NCI-H748 (cell line): ENCODE measurements around the gene PUS7L.
"Not testable (repeated sequence)": the region's sequence is repeated elsewhere in the genome, so short reads cannot be mapped to it uniquely, and the experiment has no call there.

ENCODE experiments used
- DNase-seq: peaks from one replicate; lab custom pipeline; 2025; ENCODE audit not compliant: unreplicated experiment; lab: John Stamatoyannopoulos, UW

The PUS7L gene

DNA sequence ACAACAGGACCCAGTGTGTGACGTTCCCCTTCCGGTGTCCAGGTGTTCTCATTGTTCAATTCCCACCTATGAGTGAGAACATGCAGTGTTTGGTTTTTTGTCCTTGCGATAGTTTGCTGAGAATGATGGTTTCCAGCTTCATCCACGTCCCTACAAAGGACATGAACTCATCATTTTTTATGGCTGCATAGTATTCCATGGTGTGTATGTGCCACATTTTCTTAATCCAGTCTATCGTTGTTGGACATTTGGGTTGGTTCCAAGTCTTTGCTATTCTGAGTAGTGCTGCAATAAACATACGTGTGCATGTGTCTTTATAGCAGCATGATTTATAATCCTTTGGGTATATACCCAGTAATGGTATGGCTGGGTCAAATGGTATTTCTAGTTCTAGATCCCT lies 7.2 kb downstream of the PUS7L start:
- not testable (repeated sequence) for DNase-seq

DNA sequence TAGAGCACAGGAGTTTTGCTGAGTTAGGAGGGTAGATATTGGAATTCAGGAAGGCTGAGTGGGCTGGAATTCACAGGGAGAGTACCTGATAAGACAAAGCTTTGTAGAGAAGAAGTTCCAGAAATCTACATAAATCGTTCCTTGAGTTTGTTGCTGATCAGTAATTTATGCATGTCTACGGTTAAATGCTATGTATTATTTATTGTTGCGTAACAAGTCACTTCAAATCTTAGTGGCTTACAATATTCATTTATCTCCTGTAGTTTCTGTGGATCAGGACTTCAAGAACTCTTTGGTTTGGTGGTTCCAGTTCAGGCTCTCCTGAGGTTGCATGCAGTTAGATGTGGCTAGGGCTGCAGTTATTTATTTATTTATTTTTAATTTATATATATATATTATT lies 7.8 kb downstream of the PUS7L start:
- no peak for DNase-seq

DNA sequence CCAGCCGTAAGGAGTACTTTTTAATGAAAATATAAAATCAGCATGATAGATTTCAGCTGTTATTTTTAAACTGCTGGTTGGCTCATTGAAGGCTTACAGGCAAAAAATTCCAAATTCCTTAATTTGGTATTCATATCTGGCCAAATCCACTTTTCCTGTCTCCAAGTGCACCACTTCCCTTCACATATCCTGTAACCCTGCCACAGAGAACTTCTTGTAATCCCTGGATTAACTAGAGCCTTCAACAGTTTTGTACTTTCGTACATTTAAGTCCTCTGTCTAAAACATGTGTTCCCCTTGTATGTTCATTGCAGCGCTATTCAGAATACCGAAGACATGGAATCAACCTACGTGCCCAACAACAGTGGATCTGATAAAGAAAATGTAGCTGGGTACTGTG lies 9.6 kb downstream of the PUS7L start:
- no peak for DNase-seq

DNA sequence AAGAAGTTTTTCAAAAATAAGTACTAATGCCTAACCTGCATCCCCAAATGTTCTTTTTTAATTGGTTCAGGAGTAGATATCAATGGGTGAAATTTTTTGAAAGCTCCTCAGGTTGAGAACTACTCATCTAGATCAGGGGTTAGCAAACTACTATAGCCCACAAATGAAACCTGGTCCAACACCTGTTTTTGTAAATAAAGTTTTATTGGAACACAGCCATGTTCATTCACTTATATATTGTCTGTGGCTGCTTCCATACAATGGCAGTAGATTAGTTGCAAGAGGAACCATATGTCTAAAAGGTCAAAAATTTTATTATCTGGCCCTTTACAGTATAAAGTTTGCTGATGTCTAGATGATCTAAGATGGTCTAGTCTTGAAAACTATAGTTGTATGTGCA lies 13.8 kb downstream of the PUS7L start:
- no peak for DNase-seq

DNA sequence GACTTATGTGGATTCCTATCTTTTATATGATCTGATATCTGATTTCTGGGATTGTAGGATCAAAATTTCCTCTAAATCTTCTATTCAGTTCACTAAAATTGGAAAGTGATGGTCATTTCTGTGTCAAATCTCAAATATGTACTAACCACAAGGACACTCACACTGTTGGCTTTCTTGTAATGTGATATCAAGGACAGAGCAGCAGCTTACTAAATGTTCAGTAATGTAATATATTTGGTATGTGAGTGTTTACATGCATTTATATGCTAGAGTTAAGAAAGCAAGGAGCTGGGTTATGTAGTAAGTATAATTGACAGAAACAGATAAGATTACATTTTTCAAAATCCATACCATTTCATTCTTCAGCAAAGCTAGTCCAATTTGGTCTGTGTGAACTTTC lies 16.5 kb downstream of the PUS7L start:
- no peak for DNase-seq

DNA sequence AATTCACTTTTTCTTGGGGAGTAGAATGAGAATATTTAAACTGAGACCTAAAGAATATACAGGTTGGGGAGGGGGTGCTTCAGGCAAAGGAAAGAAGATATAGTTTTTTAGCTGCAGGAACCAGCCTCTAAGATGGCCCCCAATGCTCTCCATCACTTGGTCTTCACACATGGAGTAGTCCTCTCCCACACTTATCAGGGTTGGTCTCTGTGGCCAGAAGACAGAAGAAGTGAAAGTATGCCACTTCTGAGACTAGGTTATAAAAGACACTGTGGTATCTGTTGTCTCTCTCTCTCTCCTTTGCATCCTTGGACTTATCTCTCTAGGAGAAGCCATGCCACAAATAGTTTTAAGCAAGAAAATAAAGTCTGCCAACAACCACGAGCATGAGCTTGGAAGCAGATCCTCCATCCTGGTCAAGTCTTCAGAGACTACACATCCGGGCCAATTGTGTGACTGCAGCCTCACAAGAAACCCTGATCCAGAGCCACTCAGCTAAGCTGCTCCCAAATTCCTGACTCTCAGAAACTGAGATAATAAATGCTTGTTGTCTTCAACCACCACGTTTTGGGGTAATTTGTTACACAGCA lies 18.0 kb downstream of the PUS7L start:
- DNase-seq: no peak

DNA sequence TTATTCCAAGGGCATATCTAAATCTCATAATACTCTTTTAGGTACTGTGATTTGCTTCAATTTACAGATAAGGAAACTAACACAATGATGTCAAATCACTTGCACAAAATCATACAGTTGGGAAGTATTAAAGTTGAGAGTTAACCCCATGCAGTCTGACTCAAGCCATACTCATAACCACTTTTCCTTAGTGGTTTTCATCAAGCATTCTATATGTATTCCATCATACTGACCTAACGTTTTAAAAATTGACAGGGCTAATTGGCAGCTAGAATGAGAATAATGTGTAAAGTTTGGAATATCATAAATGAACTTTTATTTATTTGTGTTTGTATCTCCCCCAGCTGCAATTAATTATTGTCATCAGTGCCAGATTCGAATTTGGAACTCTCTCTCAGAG lies 20.9 kb downstream of the PUS7L start:
- DNase-seq: no peak

DNA sequence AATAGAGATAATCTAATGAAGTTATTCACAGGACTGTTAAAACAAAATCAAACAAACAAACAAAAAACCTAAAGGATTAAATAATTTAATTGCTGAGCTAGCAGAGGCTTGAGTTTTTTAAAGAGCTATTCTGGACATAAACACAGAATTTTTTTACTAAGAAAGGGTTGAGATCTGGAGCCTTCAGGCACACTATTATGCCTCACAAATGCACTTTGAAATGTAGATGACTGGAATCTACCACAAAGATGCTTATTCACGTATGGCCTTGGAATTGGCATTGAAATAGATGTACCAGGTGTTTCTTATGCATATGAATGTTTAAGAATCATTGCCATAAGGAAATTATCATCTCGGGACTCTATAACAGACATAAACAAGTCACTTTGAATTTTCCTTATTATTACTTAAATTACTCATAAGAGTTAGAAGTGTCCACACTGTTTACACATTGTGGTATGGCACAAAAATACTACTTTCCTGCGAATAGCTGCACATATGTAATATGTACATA lies 21.6 kb downstream of the PUS7L start:
- DNase-seq: no peak

DNA sequence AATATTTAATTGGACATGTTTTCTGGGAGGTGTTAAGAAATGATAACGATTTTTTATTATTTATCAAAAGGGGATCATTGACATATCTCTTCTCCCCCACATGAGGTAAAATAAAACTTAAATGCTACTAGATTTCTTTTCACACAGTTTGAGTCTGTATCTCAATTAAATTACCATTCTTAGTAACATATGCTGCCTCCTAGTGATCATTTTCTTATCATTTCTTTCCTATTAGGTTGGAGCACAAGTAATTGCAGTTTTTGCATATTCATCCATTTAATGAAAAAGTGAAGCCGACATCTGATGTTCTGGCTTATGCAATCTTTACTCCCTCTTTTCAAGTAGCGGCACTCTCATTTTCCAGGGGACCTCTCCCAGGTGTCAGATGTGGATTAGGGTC lies 24.9 kb downstream of the PUS7L start:
- DNase-seq: no peak

DNA sequence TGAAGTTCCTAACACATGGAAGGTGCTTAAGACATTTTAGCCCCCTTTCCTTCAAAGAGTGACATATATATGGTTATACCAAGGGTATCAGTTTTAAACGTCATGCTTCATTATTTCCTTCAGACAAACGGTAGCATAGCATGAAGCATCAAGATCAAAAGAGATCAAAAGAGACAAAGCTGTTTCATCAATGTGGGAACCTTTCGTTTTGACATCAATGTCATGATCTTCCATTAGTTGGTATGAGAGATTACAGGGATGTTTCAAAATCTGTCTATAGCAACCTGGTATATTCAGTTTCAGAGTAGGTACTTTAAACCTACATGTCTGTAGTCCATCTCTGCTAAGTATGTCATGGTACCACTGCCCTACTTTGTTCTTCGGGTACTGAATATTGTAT lies 28.3 kb downstream of the PUS7L start:
- DNase-seq: no peak

DNA sequence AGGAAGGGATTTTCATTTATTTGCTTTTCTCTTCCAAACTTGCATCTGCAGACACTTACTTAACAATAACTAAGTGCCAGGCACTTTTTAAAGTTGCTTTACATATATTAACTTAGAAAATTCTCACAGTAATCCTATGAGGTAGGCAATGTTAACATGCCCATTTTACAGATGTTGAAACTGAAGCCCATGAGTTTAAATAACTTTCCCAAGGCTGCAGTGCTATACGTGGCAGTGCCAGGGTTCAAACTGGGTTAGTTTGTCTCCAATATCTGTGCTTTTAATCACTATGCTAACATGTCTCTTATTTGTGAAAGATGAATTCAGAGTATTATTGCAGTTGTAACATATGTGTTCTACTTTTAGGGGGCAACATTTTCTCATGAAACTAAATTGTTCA lies 29.9 kb downstream of the PUS7L start:
- no peak for DNase-seq

DNA sequence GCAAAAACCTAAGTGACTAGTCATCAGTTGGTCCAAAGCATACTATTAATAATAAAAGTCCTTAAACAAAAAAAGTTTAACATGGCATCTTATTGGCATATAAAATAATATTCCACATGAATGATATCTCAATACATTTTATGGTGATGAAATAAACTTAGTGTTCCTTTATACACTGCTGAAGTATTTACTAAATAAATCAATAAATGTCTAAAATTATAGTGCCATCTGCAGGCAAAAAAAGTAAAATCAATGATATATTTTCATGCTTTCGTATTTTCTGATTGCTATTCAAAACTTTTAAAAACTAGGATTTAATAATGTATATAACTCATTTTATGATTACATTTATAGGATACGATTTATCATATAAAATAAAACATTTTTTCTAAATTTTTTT lies 30.5 kb downstream of the PUS7L start:
- DNase-seq: peak; percentile 8

DNA sequence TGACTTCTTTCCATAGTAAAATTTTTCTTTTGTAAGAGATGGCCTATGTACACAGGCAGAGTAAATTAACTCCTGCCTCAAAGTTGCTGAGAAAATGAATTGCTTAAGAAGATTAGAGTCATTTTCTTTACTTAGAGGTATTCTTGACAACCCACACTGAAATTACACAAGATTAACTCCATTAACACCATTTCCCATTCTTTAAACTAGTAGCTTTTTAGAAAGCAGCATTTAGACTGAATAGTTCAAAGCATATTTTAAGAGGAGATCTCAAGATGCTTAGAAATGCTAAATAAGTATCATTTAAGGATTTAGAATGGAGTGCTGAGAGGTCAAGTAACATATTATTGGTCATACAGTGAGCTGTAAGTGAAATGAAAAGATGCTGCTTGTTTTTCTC lies 35.5 kb downstream of the PUS7L start:
- DNase-seq: no peak

DNA sequence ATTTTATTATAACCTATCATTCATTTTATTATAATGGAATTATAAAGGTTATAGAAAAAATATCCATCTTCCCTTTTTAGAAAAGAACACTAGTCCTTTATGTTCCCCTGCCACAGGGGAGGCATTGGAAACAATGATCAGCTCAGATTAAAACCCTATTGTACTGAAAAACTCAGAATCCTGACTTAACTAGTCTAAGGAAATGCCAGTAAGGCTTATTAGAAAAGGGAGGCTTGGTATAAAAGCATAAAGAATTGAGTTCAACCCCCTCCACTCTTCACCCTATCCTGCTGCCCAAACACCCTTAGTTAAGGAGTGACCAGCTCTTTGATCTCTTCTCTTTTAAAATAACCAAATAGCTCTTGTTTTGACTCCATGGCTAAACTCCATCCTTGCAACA lies 36.0 kb downstream of the PUS7L start:
- DNase-seq: no peak

DNA sequence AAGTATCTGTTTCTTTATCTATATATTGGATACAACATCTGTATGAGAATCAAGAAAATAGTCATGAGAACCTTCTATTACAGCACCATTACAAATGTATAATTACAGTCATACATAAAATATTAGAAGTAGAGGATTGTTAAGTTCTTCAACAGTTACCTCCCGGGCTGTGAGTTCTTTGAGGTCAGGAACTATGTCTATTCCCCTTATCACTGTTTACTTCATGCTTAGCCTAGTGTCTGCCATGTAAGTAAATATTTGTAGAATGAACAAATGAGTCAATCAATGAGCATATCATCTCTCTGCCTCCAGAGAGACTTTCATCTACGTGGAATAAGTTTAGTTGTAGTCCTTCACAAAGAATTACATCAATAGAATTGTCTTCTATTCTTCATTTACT lies 47.2 kb downstream of the PUS7L start:
- DNase-seq: no peak

DNA sequence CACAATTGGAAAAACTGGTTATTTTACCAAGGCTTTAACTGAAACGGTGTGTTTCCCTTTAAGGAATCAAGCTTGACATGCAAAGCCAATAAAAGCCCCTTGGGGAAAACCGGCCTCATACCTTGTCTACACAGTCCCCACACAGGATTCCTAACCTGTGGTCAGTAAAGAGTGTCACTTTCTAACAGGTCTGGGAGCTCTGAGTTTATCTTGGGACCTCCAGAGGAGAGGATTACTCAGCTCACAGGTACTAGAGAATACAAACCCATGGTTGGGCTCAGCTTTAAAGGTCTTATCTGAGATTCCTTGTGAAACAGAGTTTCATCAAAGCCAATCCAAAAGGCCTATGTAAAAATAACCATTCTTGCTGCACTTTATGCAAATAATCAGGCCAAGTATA lies 54.8 kb downstream of the PUS7L start:
- not testable (repeated sequence) for DNase-seq

DNA sequence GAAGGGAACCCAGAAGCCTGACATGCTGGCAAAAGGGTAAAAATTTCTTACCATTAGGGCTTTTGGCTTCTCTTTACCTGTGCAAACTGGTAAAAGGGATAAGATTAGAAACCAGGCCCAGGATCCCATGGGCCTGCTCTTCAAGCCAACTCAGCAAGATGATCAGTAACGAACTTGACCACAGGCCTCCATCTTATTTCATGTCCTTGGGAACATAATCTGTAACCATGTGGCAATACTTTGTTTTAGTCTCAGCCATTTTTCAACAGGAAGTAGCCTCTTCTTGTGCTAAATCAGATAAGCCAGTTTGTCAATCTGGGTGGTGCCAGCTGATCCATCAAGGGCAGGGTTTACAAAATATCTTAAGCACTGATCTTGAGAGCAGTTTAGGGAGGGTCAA lies 57.4 kb downstream of the PUS7L start:
- DNase-seq: not testable (repeated sequence)

DNA sequence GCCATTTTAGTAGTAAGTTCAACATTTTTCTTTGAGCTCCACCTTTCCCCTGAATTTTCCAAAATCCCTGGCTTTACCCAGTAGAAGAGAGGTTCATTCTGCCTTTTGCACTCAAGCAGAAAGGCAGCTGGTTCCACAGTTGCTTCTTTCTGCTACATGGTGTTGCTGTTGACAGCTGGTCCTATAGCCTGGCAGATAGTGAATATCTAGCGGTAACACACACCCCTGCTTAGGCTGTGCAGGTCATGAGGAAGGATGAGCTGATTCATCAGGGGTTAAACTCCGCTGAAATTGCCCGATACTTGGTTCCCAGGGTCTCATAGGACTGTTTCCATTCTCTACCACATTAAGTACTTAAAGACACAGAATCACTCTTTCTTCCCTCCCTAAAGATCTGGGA lies 62.4 kb downstream of the PUS7L start:
- peak; percentile 61 for DNase-seq

DNA sequence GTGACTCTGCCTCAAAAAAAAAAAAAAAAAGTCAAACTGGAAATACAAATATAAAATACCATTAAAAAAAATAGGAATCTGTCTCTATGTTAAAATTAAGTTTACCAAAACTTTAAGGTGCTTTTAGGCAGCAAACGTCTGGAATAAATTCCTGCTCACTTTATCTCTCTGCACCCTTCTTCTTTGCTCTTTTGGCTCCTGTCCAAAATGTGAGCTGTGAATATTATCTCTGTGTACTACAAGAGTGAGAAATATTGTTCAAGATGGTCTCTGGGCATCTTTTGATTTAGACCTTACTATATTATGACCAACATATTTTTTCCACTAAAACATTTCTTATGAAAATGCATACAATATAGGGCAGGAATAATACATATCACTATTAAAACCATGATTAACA lies 63.7 kb downstream of the PUS7L start:
- no peak for DNase-seq

DNA sequence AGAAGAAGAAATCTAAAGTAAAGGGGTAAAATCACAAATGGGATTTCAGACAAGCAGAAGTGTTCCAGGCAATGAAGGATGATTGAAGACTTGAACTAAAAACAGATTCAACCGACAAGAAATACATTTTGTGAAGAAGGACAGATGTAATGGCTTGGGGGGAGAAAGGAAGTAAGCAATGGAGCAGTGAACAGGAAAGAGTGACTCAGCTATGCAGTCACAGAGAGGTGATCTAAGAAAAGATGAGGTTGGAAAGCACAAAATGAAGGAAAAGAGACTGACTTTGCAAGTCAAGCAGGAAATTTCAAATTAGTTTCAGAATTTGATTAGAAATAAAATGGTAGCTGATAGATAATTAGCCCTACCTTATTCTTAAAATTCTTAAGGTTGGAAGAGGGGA lies 66.5 kb downstream of the PUS7L start:
- no peak for DNase-seq

DNA sequence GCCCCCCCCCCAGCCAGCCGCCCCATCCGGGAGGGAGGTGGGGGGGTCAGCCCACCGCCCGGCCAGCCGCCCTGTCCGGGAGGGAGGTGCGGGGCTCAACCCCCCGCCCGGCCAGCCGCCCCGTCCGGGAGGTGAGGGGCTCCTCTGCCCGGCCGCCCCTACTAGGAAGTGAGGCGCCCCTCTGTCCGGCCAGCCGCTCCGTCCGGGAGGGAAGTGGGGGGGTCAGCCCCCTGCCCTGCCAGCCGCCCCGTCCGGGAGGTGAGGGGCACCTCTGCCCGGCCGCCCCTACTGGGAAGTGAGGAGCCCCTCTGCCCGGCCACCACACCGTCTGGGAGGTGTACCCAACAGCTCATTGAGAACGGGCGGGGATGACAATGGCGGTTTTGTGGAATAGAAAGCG lies 73.1 kb downstream of the PUS7L start:
- not testable (repeated sequence) for DNase-seq

DNA sequence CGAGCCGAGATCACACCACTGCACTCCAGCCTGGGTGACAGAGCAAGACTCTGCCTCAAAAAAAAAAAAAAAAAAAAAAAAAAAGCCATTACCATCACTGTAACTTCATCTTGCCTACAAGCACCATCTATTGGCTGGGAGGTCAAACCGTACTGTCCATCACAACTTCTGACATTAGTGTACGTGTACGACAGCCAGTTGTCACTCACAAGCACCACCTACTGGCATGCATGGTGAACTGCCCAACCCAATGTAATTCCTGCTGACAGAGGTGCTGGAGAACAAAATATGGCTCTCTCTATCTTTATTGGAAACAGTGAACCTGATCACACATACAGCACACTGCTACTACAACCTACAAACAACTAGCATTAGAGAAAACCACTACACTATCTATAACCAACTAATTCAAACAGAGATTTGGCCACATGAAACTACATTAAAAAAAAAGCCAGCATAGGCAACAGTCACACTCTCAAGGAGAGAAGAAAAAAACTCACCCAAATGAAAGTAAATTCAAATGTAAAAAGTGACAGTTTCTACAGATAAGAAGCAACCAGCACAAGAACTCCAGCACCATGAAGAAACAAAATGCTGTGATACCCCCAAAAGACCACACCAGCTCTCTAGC lies 82.3 kb downstream of the PUS7L start:
- peak; percentile 41 for DNase-seq
